SK-N-SH treated with all-trans-retinoic acid at 6 μM for 48 hours (cell line): ENCODE data around the gene KIAA1217.

Experiments used
- ATAC-seq: fragments of 200-7000 bp; cut with Tn5 transposase; 3 replicates; pipeline ENCODE4 v1.9.1; 2020; ENCODE audit warnings: mild to moderate bottlenecking, moderate library complexity
- ARNTL ChIP-seq: fragments of 450-650 bp; formaldehyde crosslinking; IDR thresholded peaks from 2 replicates; pipeline ENCODE4 v1.5.0; 2020; ENCODE audit warnings: low read depth, mild to moderate bottlenecking, moderate library complexity, borderline replicate concordance
- BACH2 ChIP-seq: fragments of 250-450 bp; sonication (Bioruptor Pico); IDR thresholded peaks from 2 replicates; pipeline ENCODE4 v1.9.0; 2021; ENCODE audit warnings: mild to moderate bottlenecking, borderline replicate concordance
- CREB5 ChIP-seq: fragments of 250-450 bp; sonication (Bioruptor Pico); IDR thresholded peaks from 2 replicates; pipeline ENCODE4 v1.5.1; 2020; ENCODE audit warnings: low read depth, mild to moderate bottlenecking, moderate library complexity
- CSDC2 ChIP-seq: fragments of 250-450 bp; sonication (Bioruptor Pico); IDR thresholded peaks from 2 replicates; pipeline ENCODE4 v1.5.0; 2020; ENCODE audit warnings: mild to moderate bottlenecking, moderate library complexity
- CSRNP3 ChIP-seq: fragments of 250-450 bp; sonication (Bioruptor Pico); IDR thresholded peaks from 2 replicates; pipeline ENCODE4 v1.5.1; 2021; ENCODE audit warnings: mild to moderate bottlenecking, moderate library complexity
- ESRRG ChIP-seq: fragments of 250-450 bp; sonication (Bioruptor Pico); IDR thresholded peaks from 2 replicates; pipeline ENCODE4 v1.6.1; 2021; ENCODE audit warnings: mild to moderate bottlenecking
- GLIS3 ChIP-seq: fragments of 250-450 bp; sonication (Bioruptor Pico); IDR thresholded peaks from 2 replicates; pipeline ENCODE4 v1.5.0; 2020; ENCODE audit warnings: mild to moderate bottlenecking, moderate library complexity
- ISL1 ChIP-seq: fragments of 250-450 bp; sonication (Bioruptor Pico); IDR thresholded peaks from 2 replicates; pipeline ENCODE4 v2.1.2; 2022; ENCODE audit warnings: mild to moderate bottlenecking, moderate library complexity
- PATZ1 ChIP-seq: fragments of 250-450 bp; sonication (Bioruptor Pico); IDR thresholded peaks from 2 replicates; pipeline ENCODE4 v1.8.0; 2020; ENCODE audit warnings: mild to moderate bottlenecking, moderate library complexity, borderline replicate concordance
- POU6F1 ChIP-seq: fragments of 250-450 bp; sonication (Bioruptor Pico); IDR thresholded peaks from 2 replicates; pipeline ENCODE4 v1.8.0; 2021; ENCODE audit warnings: low read depth, mild to moderate bottlenecking, moderate library complexity, borderline replicate concordance
- PPARA ChIP-seq: fragments of 250-450 bp; sonication (Bioruptor Pico); IDR thresholded peaks from 2 replicates; pipeline ENCODE4 v1.5.0; 2020; ENCODE audit warnings: mild to moderate bottlenecking, borderline replicate concordance
- RARB ChIP-seq: fragments of 250-450 bp; sonication (Bioruptor Pico); IDR thresholded peaks from 2 replicates; pipeline ENCODE4 v1.8.0; 2021; ENCODE audit warnings: mild to moderate bottlenecking, moderate library complexity
- SNAI2 ChIP-seq: fragments of 250-450 bp; sonication (Bioruptor Pico); IDR thresholded peaks from 2 replicates; pipeline ENCODE4 v1.5.0; 2020; ENCODE audit warnings: mild to moderate bottlenecking, moderate library complexity
- TSHZ2 ChIP-seq: fragments of 250-450 bp; sonication (Bioruptor Pico); IDR thresholded peaks from 2 replicates; pipeline ENCODE4 v1.5.0; 2020; ENCODE audit warnings: mild to moderate bottlenecking, moderate library complexity
- ZC3H10 ChIP-seq: fragments of 250-450 bp; sonication (Bioruptor Pico); IDR thresholded peaks from 2 replicates; pipeline ENCODE4 v1.5.1; 2021; ENCODE audit warnings: mild to moderate bottlenecking, moderate library complexity
- ZFP3 ChIP-seq: fragments of 250-450 bp; sonication (Bioruptor Pico); IDR thresholded peaks from 2 replicates; pipeline ENCODE4 v1.5.0; 2020; ENCODE audit warnings: mild to moderate bottlenecking, moderate library complexity
- ZFP30 ChIP-seq: fragments of 450-650 bp; formaldehyde crosslinking; IDR thresholded peaks from 2 replicates; pipeline ENCODE4 v1.5.0; 2022; ENCODE audit warnings: mild to moderate bottlenecking, moderate library complexity
- ZNF70 ChIP-seq: fragments of 450-650 bp; formaldehyde crosslinking; IDR thresholded peaks from 2 replicates; pipeline ENCODE4 v1.5.0; 2020; ENCODE audit warnings: mild to moderate bottlenecking, moderate library complexity

The KIAA1217 gene

GRCh38 chr10:24251547-24251946 is 42.6 kb downstream of the KIAA1217 start:
- TF ChIP-seq ARNTL (CRISPR knock-in tag) (no peak), GLIS3 (no peak), PPARA (no peak), ISL1 (CRISPR knock-in tag) (no peak), ZC3H10 (no peak), TSHZ2 (CRISPR knock-in tag) (no peak), ZFP30 (CRISPR knock-in tag) (no peak), ESRRG (CRISPR knock-in tag) (no peak), CSDC2 (no peak), CREB5 (CRISPR knock-in tag) (no peak), ZNF70 (no peak), CSRNP3 (CRISPR knock-in tag) (no peak), POU6F1 (CRISPR knock-in tag) (no peak), ZFP3 (CRISPR knock-in tag) (no peak)
- TF ChIP-seq, all 23 proteins: peak for 0
- ATAC-seq, result no peak

GRCh38 chr10:24254180-24254579 is 45.2 kb downstream of the KIAA1217 start:
- TF ChIP-seq PATZ1 (CRISPR knock-in tag), result no peak
- no peak for TF ChIP-seq CSDC2
- TF ChIP-seq SNAI2 (CRISPR knock-in tag), result no peak
- TF ChIP-seq ZNF70, result no peak
- ATAC-seq, result peak; percentile 63

GRCh38 chr10:24255115-24255880 is 46.4 kb downstream of the KIAA1217 start:
- ATAC-seq, result peak; percentile 39
- TF ChIP-seq ESRRG (CRISPR knock-in tag), result no peak
- TF ChIP-seq ISL1 (CRISPR knock-in tag), result peak; percentile 49; the same call in 1 of the 2 replicates
- TF ChIP-seq RARB (CRISPR knock-in tag), result no peak
- TF ChIP-seq BACH2 (CRISPR knock-in tag), result no peak
- TF ChIP-seq ZFP30 (CRISPR knock-in tag), result no peak
- TF ChIP-seq ARNTL (CRISPR knock-in tag), result no peak

- TF ChIP-seq CSRNP3 (CRISPR knock-in tag) (0 out of 2 replicates have a peak, but pooled peaks have one; percentile 39), ESRRG (CRISPR knock-in tag) (no peak)
- peak; percentile 82 for ATAC-seq
Measured at GRCh38 chr10:24255881-24256311, 47.0 kb downstream of the KIAA1217 start.
